Esophagus muscularis mucosa (tissue), 4 donors: ENCODE results near the gene AMACR. TPM values are rescaled to one million over a fixed set of nuclear protein-coding genes. Genes with fewer than 3 reads are reported as not detected.

Source experiments
- DNase-seq: peaks from one replicate; pipeline ENCODE4 v3.0.0-alpha.2; 2017; ENCODE audit errors: extremely low spot score
- H3K27ac ChIP-seq, 4 donors: fragments of 200-600 bp; sonication (generic); replicated peaks in 1 of 4; 1 replicate in 3 of 4; 2 replicates in 1 of 4; pipeline ENCODE4 v1.5.1; 2016 to 2019; ENCODE audit warnings: mild to moderate bottlenecking in 1 of 4
- H3K27me3 ChIP-seq, 4 donors: fragments of 200-600 bp; sonication (generic); one replicate each; pipeline versions ENCODE4 v1.5.1 to v1.6.0; 2016 to 2019
- H3K36me3 ChIP-seq, 4 donors: fragments of 200-600 bp; sonication (generic); one replicate each; pipeline ENCODE4 v1.5.1; 2016 to 2019
- H3K4me1 ChIP-seq, 4 donors: fragments of 200-600 bp; sonication (generic); one replicate each; pipeline ENCODE4 v1.5.1; 2016 to 2019
- H3K4me3 ChIP-seq, 4 donors: fragments of 200-600 bp; sonication (generic); 1 replicate in 2 of 4; 2 replicates in 2 of 4; pipeline ENCODE4 v1.5.1; 2016 to 2019; ENCODE audit warnings: mild to moderate bottlenecking in 4 of 4, moderate library complexity in 1 of 4
- H3K9me3 ChIP-seq, 4 donors: fragments of 200-600 bp; sonication (generic); 1 replicate in 3 of 4; 2 replicates in 1 of 4; pipeline ENCODE4 v1.5.1; 2016 to 2019
- CTCF ChIP-seq, 3 experiments: fragments of 200-600 bp in 2 of 3; fragments of 450-650 bp in 1 of 3; sonication (generic) in 2 of 3; IDR thresholded peaks; one replicate each; pipeline ENCODE4 v1.5.1; 2017 to 2019; ENCODE audit warnings: antibody characterized with exemption in 3 of 3, mild to moderate bottlenecking in 2 of 3, moderate library complexity in 1 of 3
- EP300 ChIP-seq: sonication (generic); formaldehyde crosslinking; IDR thresholded peaks from one replicate; pipeline ENCODE4 v1.6.1; 2017; ENCODE audit warnings: antibody characterized with exemption
- POLR2A ChIP-seq: fragments of 450-650 bp; IDR thresholded peaks from one replicate; pipeline ENCODE4 v1.6.1; 2017; ENCODE audit warnings: antibody characterized with exemption, moderate library complexity, mild to moderate bottlenecking, low read depth
- POLR2AphosphoS5 ChIP-seq, 2 donors: sonication (generic); formaldehyde crosslinking; IDR thresholded peaks; one replicate each; pipeline ENCODE4 v1.6.1; 2017; ENCODE audit warnings: antibody characterized with exemption in 2 of 2
- WGBS: methylation state at CpG from one replicate; pipeline ENCODE4 v1.1.5; 2018; 5-methylcytosine and 5-hydroxymethylcytosine counted together
- intact Hi-C: fragments of 100-400 bp; cut with DNase I; formaldehyde crosslinking; loops from one replicate; pipeline ENCODE4 v1.15.1; 2023
- total RNA-seq, 4 donors: library from RNA; depleted of rRNA; stranded (reverse); fragments of >200 nt; gene quantifications; one replicate each; pipeline versions ENCODE4 v1.1.0 to v1.2.1, GENCODE V29; 2016

Gene AMACR
- total RNA-seq, 4 donors from 2014 or later = 6.1 to 12.7 (median 9.5) TPM

- 94% methylated on average over 4 of the region's 4 CpGs for WGBS
- TF ChIP-seq POLR2AphosphoS5 (IDR thresholded peaks at IDR 0.05) (no peak), EP300 (no peak), POLR2A (no peak), CTCF (IDR thresholded peaks at IDR 0.05) (no peak)
Measured at GRCh38 chr5:34038838-34039237, 31.0 kb upstream of the AMACR start.

DNA sequence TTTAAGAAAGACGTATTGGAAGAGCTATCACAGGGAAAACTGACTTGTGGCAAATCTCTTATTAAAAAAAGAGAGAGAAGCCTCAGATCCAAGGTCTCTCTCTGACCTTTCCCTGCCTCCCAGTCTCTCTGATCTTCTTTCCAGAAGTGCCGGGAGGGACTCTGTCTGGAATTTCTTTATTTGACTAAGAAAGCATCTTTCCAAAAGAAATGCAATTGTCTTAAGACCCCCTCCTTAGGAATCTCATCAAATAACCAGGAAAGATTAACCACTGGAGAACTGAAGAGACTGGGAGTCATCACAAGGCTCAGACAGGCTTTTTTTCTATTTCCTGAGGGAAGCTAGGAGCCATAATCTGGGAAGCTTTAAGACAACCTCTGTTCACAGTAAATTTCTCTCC lies 30.5 kb upstream of the AMACR start:
- DNase-seq = peak; percentile 17
- H3K27ac ChIP-seq = peak overlapping the region in 2 of 4 donors; percentile 21 to 34
- intact Hi-C loops = no loop called here
- H3K27me3 ChIP-seq = no peaks in the 10 kb centered on the region
- no peak for TF ChIP-seq EP300
- no peak for TF ChIP-seq POLR2A
- TF ChIP-seq CTCF (IDR thresholded peaks at IDR 0.05) = no peak
- no peak for TF ChIP-seq POLR2AphosphoS5 (IDR thresholded peaks at IDR 0.05)
- WGBS = 68% methylated on average over 2 of the region's 2 CpGs
- peaks cover 12 to 34% (median 16%) of the 10 kb centered on the region in 4 donors for H3K4me1 ChIP-seq
- H3K36me3 ChIP-seq = peaks cover 0 to 15% (median 4%) of the 10 kb centered on the region in 4 donors
- H3K4me3 ChIP-seq = no peak overlapping the region
- H3K9me3 ChIP-seq = no peaks in the 10 kb centered on the region

More at GRCh38 chr5:34038838-34039237, 31.0 kb upstream of the AMACR start:
- intact Hi-C loops = no loop called here
- Histone ChIP-seq H3K9me3 (no peaks in the 10 kb centered on the region), H3K4me1 (peaks cover 16 to 39% (median 21%) of the 10 kb centered on the region in 4 donors), H3K27ac (no peak overlapping the region), H3K4me3 (no peak overlapping the region), H3K27me3 (no peaks in the 10 kb centered on the region), H3K36me3 (peaks cover 0 to 14% (median 4%) of the 10 kb centered on the region in 4 donors)
- DNase-seq = peak; percentile 47

DNA sequence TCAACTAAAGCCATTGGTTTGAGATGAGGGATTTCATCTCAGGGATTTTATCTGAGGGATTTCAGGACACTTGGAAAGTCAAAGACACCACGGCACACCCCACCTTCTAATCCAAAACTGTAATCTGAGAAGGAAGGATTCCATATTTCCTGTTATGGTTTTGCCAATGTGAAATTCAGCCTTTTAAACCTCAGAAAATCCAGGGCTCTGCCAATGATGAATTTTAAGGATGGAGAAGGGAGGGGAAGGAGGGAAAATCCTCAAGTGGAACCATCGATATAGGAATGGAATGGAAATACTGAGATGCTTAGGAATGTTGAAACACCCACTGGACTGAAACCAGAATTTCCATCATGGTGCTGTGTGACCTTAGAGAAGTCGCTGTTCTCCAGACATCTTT lies 29.9 kb upstream of the AMACR start:
- TF ChIP-seq POLR2A (no peak), EP300 (no peak), POLR2AphosphoS5 (IDR thresholded peaks at IDR 0.05) (no peak), CTCF (IDR thresholded peaks at IDR 0.05) (no peak)
- Histone ChIP-seq H3K27ac (peak overlapping the region in 3 of 4 donors; percentile 12 to 34 (median 21)), H3K27me3 (no peaks in the 10 kb centered on the region), H3K4me3 (no peak overlapping the region), H3K4me1 (peaks cover 5 to 28% (median 10%) of the 10 kb centered on the region in 4 donors), H3K9me3 (no peaks in the 10 kb centered on the region), H3K36me3 (peaks cover 0 to 19% (median 4%) of the 10 kb centered on the region in 4 donors)
- intact Hi-C loops = no loop called here
- DNase-seq = peak; percentile 10
- WGBS = 69% methylated on average over 3 of the region's 3 CpGs

GRCh38 chr5:34035756-34036155 lies 27.9 kb upstream of the AMACR start:
- WGBS = 78% methylated on average over 2 of the region's 2 CpGs
- no peak overlapping the region for H3K4me3 ChIP-seq
- H3K27ac ChIP-seq = no peak overlapping the region
- H3K27me3 ChIP-seq = no peaks in the 10 kb centered on the region
- H3K4me1 ChIP-seq = peaks cover 0 to 17% (median 3%) of the 10 kb centered on the region in 4 donors
- no peak for DNase-seq
- no peaks in the 10 kb centered on the region for H3K9me3 ChIP-seq
- TF ChIP-seq EP300 (no peak), POLR2A (no peak), POLR2AphosphoS5 (IDR thresholded peaks at IDR 0.05) (no peak), CTCF (IDR thresholded peaks at IDR 0.05) (no peak)
- peaks cover 0 to 25% (median 4%) of the 10 kb centered on the region in 4 donors for H3K36me3 ChIP-seq
- intact Hi-C loops = no loop called here
